ENCODE data around the gene GNAL.
"Not testable (repeated sequence)": the region's sequence is repeated elsewhere in the genome, so short reads cannot be mapped to it uniquely, and the experiment has no call there.

Gene GNAL

DNA sequence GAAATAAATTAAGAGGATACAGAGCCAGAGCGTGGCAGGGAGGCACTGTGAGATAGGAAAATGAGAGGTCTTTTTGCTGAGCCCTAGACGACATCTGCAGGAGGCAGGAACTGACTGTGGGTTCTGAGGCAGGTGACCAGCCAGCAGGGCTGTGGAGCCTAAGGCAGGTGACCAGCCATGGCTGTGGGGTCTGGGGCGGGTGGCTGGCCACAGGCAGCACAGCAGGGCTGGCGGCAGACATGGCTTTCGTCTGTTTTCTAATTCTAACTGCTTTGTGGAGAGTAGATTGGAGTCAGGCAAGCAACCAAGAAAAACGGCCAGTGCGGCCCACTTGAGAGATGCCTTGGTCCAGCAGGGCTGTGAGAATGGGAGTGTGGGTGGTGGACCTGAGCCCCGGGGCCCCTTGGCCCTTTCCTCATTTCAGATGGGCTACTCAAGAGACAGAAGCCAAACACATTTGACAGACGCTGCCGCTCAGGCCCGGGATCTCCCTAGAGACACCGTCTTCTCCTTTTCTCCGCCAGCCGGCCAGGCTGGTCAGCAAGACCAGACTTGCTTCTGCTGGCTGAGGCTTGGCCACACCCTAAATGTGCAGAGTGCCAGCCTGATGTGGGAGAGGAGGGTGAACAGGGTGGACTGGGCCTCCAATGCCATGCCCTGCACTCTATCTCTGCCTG is 19.7 kb upstream of the GNAL start:
- no peak for DNase-seq (ENCODE audit: low read depth)

DNA sequence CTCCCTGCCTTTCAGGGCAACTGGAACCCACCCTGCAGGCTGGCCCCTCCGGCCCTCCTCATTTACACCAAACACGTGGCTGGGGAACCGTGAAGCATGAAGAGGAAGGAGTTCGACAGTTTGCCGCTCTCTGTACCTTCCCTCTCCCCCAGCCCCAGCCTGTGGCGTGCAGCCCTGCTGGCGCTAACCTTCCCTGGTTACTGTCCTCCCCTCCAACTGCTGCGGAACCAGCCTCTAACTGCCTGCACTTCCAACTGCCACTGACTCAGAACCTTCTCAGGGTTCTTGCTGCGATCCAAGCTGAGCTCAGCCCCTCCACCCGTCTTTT is 19.2 kb upstream of the GNAL start:
- DNase-seq (ENCODE audit: low read depth), result no peak

DNA sequence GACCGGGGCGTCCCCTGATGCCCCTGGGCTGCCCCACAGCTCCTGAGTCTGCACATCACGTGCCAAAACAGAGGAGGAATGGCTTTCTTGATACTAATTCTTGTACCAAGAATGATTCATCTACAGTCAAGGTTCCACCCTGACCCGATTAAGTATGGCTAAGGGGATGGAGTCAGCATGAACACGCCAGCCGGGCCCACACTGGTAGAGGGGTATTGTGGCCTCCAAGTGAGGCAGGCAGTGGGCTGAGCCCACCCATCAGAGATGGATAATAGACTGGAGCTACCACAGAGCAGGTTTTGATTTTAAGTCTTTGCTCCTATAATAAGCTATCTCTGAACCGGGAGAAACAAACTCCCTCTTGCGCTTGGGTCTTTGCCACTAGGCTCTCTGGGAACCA is 17.9 kb upstream of the GNAL start:
- DNase-seq (ENCODE audit: low read depth), result no peak

DNA sequence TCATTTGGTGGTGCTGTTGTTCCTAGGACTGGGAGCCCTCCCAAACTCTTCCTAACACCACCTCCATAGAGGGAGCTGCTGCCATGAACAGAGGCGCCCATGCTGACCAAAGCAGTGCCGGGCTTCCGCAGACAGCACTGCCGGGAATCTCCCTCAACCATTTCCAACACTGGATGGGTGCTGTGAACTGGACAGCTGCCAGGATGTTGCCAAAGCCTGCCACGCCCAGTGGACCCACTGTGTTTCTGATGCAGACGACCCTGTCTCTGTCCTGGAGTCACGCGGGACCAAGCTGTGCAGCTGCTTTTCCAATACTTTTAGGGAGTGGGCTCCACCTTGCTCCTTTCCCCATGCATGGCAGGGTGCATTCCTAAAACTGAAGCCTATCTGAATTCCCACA is 16.9 kb upstream of the GNAL start:
- DNase-seq (ENCODE audit: low read depth), result no peak

DNA sequence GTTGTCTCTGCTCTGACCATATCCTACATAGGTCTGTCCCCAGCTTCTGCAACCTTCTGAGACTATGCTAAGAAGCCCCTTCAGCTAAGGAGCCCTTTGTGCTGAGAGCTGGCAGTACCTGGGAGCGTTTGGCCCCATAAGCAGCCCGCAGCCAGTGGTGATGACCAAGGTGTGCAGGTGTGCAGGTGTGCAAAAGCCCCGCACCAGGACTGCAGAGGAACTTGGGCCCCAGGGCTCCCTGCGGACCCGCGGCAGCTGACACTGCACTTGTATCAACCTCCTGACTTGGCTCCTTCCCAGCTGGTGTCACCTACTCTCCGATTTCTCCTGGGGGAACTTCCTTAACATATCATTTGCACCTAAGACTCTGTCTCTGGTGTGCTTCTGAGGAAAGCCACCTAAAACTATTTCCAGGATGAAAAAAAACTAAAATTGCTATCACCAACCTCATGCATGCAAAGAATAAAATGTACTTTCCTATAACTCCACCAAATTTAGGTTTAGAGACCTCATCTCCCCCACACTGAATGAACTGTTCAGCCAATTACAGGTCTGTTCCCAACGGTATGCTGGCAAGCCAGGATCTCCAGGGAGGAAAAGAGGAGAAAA is 16.1 kb upstream of the GNAL start:
- DNase-seq (ENCODE audit: low read depth), result no peak

GRCh38 chr18:11673560-11673959 is 15.5 kb upstream of the GNAL start:
- DNase-seq (ENCODE audit: low read depth), result no peak

DNA sequence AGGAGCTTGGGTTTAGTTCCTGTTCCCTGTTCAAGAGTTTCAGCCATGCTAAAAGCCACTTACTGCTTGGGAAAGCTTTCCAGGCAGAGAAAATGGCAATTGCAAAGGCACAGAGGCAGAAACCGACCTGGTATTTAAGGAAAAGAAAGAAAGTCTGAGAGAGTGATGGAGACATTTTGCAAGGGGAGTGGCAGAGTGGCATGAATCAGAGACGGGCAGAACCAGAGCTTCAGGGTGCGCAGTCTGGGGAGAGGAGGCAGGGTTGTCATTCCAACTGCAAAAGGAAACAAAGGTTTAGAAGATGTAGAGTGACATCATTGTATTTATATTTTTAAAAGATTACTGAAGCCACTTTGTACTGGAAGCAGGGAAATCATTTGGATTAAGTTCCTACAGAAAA is 14.9 kb upstream of the GNAL start:
- no peak for DNase-seq (ENCODE audit: low read depth)

DNA sequence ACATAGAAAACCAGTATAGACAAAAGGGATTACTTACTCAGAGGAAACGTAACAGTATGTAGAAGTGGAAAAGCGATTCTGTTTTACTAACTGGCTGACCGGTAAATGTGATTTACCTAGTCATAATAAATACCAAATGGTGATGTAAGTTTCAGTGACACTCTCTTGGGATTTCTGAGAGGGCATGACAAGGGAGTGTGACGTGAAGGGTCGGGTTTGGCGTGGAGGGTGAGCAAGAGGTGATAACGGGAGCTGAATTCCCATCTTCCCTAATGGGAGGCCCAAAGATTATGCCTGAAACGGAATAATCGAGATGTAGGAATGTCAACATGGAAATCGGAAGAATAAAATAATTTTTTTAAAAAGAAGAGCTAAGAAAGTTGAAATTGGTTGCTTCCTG is 12.7 kb upstream of the GNAL start:
- no peak for DNase-seq (ENCODE audit: low read depth)

DNA sequence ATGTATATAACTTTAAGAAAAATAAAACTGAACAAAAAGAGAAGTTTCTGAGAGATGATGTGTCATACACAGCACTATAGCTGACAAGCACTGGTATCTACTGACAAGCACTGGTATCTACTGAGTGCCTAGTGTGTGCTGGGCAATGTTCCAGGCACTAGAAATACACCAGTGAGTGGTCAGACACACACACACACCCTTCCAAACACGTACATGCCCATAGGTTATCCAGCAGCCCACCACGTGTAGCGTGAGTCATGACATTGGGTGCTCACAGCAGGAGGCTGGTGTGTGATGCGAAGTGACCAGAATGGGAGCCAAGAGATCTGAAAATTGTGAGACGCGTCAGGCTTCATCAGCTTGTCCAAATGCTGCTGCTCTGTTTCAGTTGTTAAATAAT is 12.2 kb upstream of the GNAL start:
- DNase-seq (ENCODE audit: low read depth), result no peak

GRCh38 chr18:11678211-11678610 is 10.9 kb upstream of the GNAL start:
- no peak for DNase-seq (ENCODE audit: low read depth)

DNA sequence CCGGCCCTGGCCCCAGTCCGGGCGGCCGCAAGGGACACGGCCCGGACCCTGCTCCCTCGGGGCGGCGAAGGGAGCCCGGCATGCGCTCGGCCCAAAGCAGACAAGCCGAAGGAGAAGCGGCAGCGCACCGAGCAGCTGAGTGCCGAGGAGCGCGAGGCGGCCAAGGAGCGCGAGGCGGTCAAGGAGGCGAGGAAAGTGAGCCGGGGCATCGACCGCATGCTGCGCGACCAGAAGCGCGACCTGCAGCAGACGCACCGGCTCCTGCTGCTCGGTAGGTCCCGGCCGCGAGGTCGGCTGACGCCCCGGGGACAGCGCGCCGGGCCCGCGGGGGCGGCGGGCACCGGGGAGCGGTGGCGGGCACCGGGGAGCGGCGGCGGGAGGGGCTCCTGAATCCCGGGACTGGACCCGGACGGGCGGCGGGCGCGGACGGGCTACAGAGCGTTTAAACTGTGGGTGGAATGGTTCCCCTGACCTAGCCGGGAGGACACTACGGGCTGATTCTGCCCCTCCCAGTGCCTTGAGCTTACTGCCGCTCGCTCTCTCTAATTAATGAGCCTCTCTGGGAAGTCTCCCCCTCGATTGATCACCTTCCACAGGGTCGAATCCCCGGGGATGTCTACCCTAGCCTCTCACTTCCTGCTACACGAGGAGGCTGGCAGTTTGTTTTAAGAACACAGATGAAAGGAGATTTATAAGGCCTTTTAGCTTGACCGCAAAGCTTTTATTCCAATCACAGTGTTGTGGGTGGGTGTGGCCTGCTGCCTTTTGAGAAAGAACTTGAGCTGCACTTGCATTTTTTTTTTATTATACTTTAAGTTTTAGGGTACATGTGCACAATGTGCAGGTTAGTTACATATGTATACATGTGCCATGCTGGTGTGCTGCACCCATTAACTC is 853 bp downstream of the GNAL start:
- no peak for DNase-seq (ENCODE audit: low read depth)

DNA sequence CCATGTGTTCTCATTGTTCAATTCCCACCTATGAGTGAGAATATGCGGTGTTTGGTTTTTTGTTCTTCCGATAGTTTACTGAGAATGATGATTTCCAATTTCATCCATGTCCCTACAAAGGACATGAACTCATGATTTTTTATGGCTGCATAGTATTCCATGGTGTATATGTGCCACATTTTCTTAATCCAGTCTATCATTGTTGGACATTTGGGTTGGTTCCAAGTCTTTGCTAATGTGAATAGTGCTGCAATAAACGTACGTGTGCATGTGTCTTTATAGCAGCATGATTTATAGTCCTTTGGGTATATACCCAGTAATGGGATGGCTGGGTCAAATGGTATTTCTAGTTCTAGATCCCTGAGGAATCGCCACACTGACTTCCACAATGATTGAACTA is 1.6 kb downstream of the GNAL start:
- DNase-seq (ENCODE audit: low read depth), result not testable (repeated sequence)

DNA sequence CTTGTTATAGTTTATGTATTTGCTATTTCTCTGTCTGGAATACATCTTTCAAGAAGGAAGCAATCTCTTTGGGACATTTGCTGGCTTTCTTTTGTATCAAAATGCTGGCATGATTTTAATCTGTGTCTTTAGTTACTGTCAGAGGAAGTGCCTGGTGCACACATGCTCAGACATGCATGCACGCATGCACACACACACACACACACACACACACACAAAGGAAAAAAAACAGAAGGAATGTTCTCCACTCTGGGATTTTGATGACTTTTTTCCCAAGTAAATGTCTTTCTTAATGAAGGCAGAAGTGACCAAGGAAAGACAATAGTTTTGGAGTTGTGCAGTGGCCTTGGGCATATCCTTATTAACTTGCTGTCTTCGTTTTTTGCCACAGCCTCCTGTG is 6.7 kb downstream of the GNAL start:
- no peak for DNase-seq (ENCODE audit: low read depth)

DNA sequence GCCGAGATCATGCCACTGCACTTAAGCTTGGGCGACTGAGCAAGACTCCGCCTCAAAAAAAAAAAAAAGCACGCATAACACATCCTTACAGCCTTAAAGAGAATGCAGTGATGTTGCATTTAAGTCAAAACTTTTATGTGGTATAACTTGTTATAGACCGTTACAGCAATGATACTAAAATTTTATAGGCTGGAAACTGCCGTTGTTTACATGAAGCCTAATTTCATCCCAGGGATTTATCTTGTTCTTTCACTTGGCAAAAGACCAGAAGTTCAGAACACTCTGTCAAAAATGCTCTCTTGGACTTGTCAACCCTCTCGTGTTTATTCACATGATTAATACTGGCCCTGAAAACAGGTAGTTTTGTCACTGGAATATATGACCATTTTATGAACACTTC is 7.4 kb downstream of the GNAL start:
- DNase-seq (ENCODE audit: low read depth), result no peak

GRCh38 chr18:11700876-11701275 is 11.8 kb downstream of the GNAL start:
- no peak for DNase-seq (ENCODE audit: low read depth)

GRCh38 chr18:11710578-11710977 is 21.5 kb downstream of the GNAL start:
- no peak for DNase-seq (ENCODE audit: low read depth)

DNA sequence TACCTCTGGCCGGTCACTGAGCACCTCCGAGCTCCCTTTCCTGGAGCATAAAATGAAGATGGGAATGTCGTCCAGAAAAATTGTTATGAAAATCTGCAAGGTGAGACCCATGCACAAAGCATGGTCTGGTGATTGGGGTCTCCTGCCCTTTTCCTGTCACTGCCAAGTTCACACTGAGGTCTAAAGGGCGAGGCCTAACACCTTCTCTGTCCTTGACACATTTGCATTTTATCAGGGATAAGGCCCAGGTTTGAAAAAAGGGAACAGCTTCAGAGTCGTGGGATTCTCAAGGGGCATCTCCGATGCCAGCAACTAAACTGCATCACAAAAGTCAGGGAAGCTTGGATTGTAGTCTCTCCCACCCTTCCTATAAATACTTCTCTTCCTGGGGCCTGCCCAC is 24.7 kb downstream of the GNAL start:
- no peak for DNase-seq (ENCODE audit: low read depth)

- no peak for DNase-seq (ENCODE audit: low read depth)
These were observed 25.3 kb downstream of the GNAL start for GRCh38 chr18:11714244-11714918.

- DNase-seq (ENCODE audit: low read depth), result not testable (repeated sequence)
These were observed 27.8 kb downstream of the GNAL start for GRCh38 chr18:11716767-11717315.

DNA sequence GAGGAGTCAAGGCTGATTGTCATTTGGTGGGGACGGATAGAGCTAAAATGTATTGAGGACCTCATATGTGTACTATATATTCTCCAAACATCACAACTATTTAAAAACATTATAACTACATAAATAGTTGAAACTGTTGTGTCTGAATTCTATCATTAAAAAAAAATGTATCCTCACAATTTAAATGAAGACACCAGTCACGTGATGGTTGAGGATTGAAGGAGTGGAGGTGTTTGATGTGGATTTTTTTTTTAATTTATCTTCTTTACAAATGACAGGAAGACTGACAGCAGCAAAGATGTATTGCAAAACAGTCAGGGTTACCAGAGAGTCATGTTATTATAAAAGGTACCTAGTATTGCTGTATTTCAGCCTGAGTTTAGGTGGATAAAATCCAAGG is 30.0 kb downstream of the GNAL start:
- no peak for DNase-seq (ENCODE audit: low read depth)

- DNase-seq (ENCODE audit: low read depth), result no peak
These were observed 30.6 kb downstream of the GNAL start for GRCh38 chr18:11719621-11720020.

- no peak for DNase-seq (ENCODE audit: low read depth)
These were observed 32.7 kb downstream of the GNAL start for GRCh38 chr18:11721720-11722119.

GRCh38 chr18:11724781-11725180 is 35.7 kb downstream of the GNAL start:
- no peak for DNase-seq (ENCODE audit: low read depth)
